ENCODE measurements around the gene UBE2G2.

UBE2G2 gene

GRCh38 chr21:44739316-44739715 is 62.3 kb downstream of the UBE2G2 start:
- no peaks in the 10 kb centered on the region for H4K20me1 ChIP-seq (ENCODE audit: insufficient read depth, low read length)
- no peaks in the 10 kb centered on the region for H3K79me2 ChIP-seq (ENCODE audit: insufficient read depth, low read length)
- no peak overlapping the region for H3K4me3 ChIP-seq (ENCODE audit: low read depth in 1 of 2, low read length in 2 of 2)
- no peaks in the 10 kb centered on the region for H3K4me1 ChIP-seq (ENCODE audit: insufficient read depth, low read length)
- H3K27ac ChIP-seq (ENCODE audit: low read length) = no peak overlapping the region
- DNase-seq (no peak), ATAC-seq (ENCODE audit: insufficient read depth, low read depth) (no peak)
- H3K9ac ChIP-seq (ENCODE audit: low read depth, low read length) = no peak overlapping the region
- H3K4me2 ChIP-seq (ENCODE audit: insufficient read depth, low read length) = no peak overlapping the region
- H3K9me3 ChIP-seq (ENCODE audit: insufficient read depth, low read length, severe bottlenecking) = peaks cover 24% of the 10 kb centered on the region
- no peaks in the 10 kb centered on the region for H3K27me3 ChIP-seq (ENCODE audit: insufficient read depth, low read length, poor library complexity)
- H3K36me3 ChIP-seq (ENCODE audit: insufficient read depth, low read length) = no peaks in the 10 kb centered on the region
- TF ChIP-seq EZH2 (IDR thresholded peaks at IDR 0.05; ENCODE audit: borderline replicate concordance, low read depth, low read length, severe bottlenecking) (no peak), CTCF (IDR thresholded peaks at IDR 0.05; ENCODE audit: borderline replicate concordance, extremely low read depth, low read length, poor library complexity, severe bottlenecking) (no peak)
- no peak overlapping the region for H2AFZ ChIP-seq (ENCODE audit: low read depth, low read length)

DNA sequence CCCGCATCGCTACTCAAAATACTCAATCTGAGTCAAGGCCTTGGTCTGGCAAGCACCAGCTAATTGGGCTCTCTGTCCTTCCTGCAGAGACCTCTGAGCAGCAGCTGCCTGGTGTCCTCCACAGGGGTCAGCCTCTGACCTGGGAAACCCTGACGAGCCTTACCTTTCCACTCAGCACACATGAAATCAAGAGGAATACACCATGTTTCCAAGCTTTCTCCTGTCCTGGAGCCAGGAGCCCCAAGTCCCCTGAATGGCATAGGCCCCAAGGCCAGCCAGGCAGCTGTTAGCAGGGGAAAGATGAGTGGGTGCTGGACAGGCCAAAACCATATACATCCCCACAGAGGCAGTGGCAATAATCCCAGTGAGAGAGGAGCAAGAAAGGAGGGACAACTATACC is 63.0 kb downstream of the UBE2G2 start:
- H4K20me1 ChIP-seq (ENCODE audit: insufficient read depth, low read length) = no peaks in the 10 kb centered on the region
- no peaks in the 10 kb centered on the region for H3K27me3 ChIP-seq (ENCODE audit: insufficient read depth, low read length, poor library complexity)
- no peak for ATAC-seq (ENCODE audit: insufficient read depth, low read depth)
- H3K9me3 ChIP-seq (ENCODE audit: insufficient read depth, low read length, severe bottlenecking) = peaks cover 24% of the 10 kb centered on the region
- no peaks in the 10 kb centered on the region for H3K36me3 ChIP-seq (ENCODE audit: insufficient read depth, low read length)
- no peak overlapping the region for H2AFZ ChIP-seq (ENCODE audit: low read depth, low read length)
- no peak overlapping the region for H3K4me3 ChIP-seq (ENCODE audit: low read depth in 1 of 2, low read length in 2 of 2)
- H3K79me2 ChIP-seq (ENCODE audit: insufficient read depth, low read length) = no peaks in the 10 kb centered on the region
- H3K9ac ChIP-seq (ENCODE audit: low read depth, low read length) = no peak overlapping the region
- H3K4me1 ChIP-seq (ENCODE audit: insufficient read depth, low read length) = no peaks in the 10 kb centered on the region
- H3K27ac ChIP-seq (ENCODE audit: low read length) = no peak overlapping the region
- no peak for DNase-seq
- no peak for TF ChIP-seq EZH2 (IDR thresholded peaks at IDR 0.05; ENCODE audit: borderline replicate concordance, low read depth, low read length, severe bottlenecking)
- no peak for TF ChIP-seq CTCF (IDR thresholded peaks at IDR 0.05; ENCODE audit: borderline replicate concordance, extremely low read depth, low read length, poor library complexity, severe bottlenecking)
- no peak overlapping the region for H3K4me2 ChIP-seq (ENCODE audit: insufficient read depth, low read length)

- ATAC-seq (ENCODE audit: insufficient read depth, low read depth) (no peak), DNase-seq (peak; percentile 12)
- H3K36me3 ChIP-seq (ENCODE audit: insufficient read depth, low read length) = no peaks in the 10 kb centered on the region
- H3K4me1 ChIP-seq (ENCODE audit: insufficient read depth, low read length) = no peaks in the 10 kb centered on the region
- H3K79me2 ChIP-seq (ENCODE audit: insufficient read depth, low read length) = no peaks in the 10 kb centered on the region
- no peak overlapping the region for H3K27ac ChIP-seq (ENCODE audit: low read length)
- peaks cover 21% of the 10 kb centered on the region for H3K9me3 ChIP-seq (ENCODE audit: insufficient read depth, low read length, severe bottlenecking)
- no peak for TF ChIP-seq CTCF (IDR thresholded peaks at IDR 0.05; ENCODE audit: borderline replicate concordance, extremely low read depth, low read length, poor library complexity, severe bottlenecking)
- TF ChIP-seq EZH2 (IDR thresholded peaks at IDR 0.05; ENCODE audit: borderline replicate concordance, low read depth, low read length, severe bottlenecking) = no peak
- H3K4me3 ChIP-seq (ENCODE audit: low read depth in 1 of 2, low read length in 2 of 2) = no peak overlapping the region
- H3K27me3 ChIP-seq (ENCODE audit: insufficient read depth, low read length, poor library complexity) = no peaks in the 10 kb centered on the region
- H2AFZ ChIP-seq (ENCODE audit: low read depth, low read length) = no peak overlapping the region
- H4K20me1 ChIP-seq (ENCODE audit: insufficient read depth, low read length) = no peaks in the 10 kb centered on the region
- H3K4me2 ChIP-seq (ENCODE audit: insufficient read depth, low read length) = no peak overlapping the region
- H3K9ac ChIP-seq (ENCODE audit: low read depth, low read length) = no peak overlapping the region
Measured at GRCh38 chr21:44737706-44738354, 63.8 kb downstream of the UBE2G2 start.
